NT2/D1 (cell line): ENCODE data around the gene CRYGN.

Experiments
- DNase-seq: peaks from one replicate; pipeline ENCODE4 v3.0.0-alpha.2; 2011; ENCODE audit warnings: low read depth, low spot score
- H3K27me3 ChIP-seq: 2 replicates; pipeline ENCODE4 v1.6.0; 2011; ENCODE audit warnings: mild to moderate bottlenecking; ENCODE audit not compliant: insufficient read length, insufficient read depth
- H3K36me3 ChIP-seq: 2 replicates; pipeline ENCODE4 v1.6.1; 2011; ENCODE audit warnings: mild to moderate bottlenecking, low read length, mixed read lengths; ENCODE audit not compliant: insufficient read depth, insufficient read length
- H3K4me1 ChIP-seq: 2 replicates; pipeline ENCODE4 v1.5.1; 2011; ENCODE audit not compliant: insufficient read depth, insufficient read length
- H3K4me3 ChIP-seq: 2 replicates; pipeline ENCODE4 v1.5.1; 2011; ENCODE audit warnings: low read depth; ENCODE audit not compliant: insufficient read length
- H3K9ac ChIP-seq: 2 replicates; pipeline ENCODE4 v1.6.0; 2011; ENCODE audit warnings: low read depth; ENCODE audit not compliant: insufficient read length
- H3K9me3 ChIP-seq: 2 replicates; pipeline ENCODE4 v1.5.1; 2011; ENCODE audit warnings: mild to moderate bottlenecking, low read length; ENCODE audit not compliant: insufficient read depth
- SUZ12 ChIP-seq: IDR thresholded peaks from 2 replicates; pipeline ENCODE4 v1.6.1; 2011; ENCODE audit not compliant: insufficient read length, insufficient read depth; ENCODE audit errors: extremely low read depth
- YY1 ChIP-seq: IDR thresholded peaks from 2 replicates; pipeline ENCODE4 v1.6.1; 2011; ENCODE audit not compliant: insufficient read length, insufficient read depth
- ZNF274 ChIP-seq: IDR thresholded peaks from 2 replicates; pipeline ENCODE4 v1.6.1; 2011; ENCODE audit warnings: mild to moderate bottlenecking, low read depth, low read length

Gene CRYGN

DNA sequence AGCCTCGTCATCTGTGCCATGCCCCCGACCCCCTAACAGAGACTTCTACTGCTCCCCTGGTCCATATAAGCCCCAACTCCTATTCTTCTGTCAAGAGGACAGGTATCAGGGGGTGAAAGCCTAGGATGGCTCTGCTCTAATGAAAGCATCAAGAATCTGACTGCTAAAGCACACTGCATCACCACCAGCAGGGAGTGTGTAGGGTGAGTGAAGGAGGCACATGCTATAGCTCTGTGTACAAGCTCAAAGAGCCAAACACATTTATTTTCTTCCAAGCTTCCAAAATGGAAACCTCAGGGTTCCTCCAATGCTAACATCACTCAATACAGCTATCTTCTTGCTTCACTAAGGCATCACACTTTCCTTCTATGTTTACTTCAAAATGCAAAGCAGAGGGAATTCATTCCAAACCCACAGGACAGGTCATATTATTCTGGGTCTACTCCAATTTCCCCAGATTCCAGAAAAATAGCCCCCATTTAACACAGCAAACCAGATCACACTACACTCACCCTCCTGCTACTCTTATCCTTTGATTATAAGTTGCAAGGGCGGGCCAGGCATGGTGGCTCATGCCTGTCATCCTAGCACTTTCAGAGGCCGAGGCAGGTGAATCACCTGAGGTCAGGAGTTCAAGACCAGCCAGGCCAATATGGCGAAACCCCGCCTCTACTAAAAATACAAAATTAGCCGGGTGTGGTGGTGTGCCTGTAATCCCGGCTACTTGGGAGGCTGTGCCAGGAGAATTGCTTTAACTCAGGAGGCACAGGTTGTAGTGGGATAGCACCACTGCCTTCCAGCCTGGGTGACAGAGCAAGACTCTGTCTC, 43.2 kb upstream of the CRYGN start:
- no peak for DNase-seq
- no peak for TF ChIP-seq SUZ12
- no peak for TF ChIP-seq ZNF274
- TF ChIP-seq YY1, result no peak

DNA sequence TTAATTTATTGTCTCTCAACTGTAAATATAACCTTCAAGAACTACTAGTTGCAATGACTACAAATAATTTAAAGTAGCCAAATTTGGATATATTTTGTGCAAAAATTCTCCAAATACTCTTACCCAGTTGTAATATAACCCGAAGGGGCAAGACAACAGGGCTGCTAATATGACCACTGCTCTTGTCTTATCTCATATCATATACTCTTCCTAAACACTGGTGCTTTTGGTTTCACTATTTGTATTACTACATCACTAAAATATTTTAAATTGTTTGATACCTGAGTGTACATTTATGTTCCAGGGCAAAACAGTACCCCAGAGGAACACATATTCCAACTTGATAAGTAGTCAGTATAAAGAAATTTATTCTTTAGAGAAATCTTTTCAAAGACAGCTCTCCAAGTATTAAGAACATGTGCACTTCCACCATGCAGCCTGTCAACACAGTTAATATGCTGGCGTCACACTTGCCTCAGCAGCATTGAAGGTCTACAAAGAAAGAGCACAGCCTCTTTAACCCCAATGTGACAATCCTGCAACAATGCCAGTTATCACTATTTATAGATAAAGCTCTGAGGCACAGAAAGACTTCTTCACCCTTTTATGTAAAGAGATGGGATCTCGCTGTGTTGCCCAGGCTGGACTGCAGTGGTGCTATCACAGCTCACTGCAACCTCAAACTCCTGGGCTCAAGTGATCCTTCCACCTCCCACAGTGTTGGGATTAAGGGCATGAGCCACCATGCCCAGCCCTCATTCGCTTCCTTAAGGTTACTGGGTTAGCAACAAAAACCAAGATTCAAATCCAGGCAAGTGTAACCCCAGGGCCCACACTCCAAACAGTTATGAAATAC, 41.9 kb upstream of the CRYGN start:
- Histone ChIP-seq H3K4me1 (no peaks in the 10 kb centered on the region), H3K9me3 (no peaks in the 10 kb centered on the region), H3K9ac (no peak overlapping the region), H3K27me3 (no peaks in the 10 kb centered on the region), H3K36me3 (peaks cover 66% of the 10 kb centered on the region), H3K4me3 (no peak overlapping the region)
- TF ChIP-seq SUZ12 (no peak), YY1 (no peak), ZNF274 (no peak)
- no peak for DNase-seq

More for the DNA sequence above, 43.2 kb upstream of the CRYGN start:
- Histone ChIP-seq H3K9me3 (no peaks in the 10 kb centered on the region), H3K4me1 (no peaks in the 10 kb centered on the region), H3K36me3 (peaks cover 69% of the 10 kb centered on the region), H3K9ac (no peak overlapping the region), H3K27me3 (no peaks in the 10 kb centered on the region), H3K4me3 (no peak overlapping the region)

DNA sequence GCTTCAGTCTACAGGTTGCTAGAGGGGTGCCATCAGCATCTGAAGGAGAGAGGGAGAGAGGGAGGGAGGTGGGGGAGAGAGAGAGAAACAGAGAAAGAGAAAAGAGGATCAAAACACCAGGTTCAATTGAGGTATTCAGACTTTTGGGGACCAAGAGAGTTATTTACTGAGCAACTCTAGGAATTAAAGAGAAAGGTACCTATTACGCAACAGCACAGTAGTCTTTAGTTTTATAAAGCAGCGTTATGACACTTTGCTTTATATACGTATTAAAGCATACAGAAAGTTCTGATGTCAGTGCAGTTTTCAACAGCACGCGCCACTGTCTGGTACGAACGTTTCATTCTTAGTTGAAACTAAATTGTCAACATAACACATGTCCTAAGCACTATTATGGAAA, 37.9 kb upstream of the CRYGN start:
- Histone ChIP-seq H3K9me3 (no peaks in the 10 kb centered on the region), H3K27me3 (no peaks in the 10 kb centered on the region), H3K9ac (no peak overlapping the region), H3K36me3 (peaks cover 39% of the 10 kb centered on the region), H3K4me1 (no peaks in the 10 kb centered on the region), H3K4me3 (no peak overlapping the region)
- TF ChIP-seq SUZ12 (no peak), ZNF274 (no peak), YY1 (no peak)
- DNase-seq, result no peak

DNA sequence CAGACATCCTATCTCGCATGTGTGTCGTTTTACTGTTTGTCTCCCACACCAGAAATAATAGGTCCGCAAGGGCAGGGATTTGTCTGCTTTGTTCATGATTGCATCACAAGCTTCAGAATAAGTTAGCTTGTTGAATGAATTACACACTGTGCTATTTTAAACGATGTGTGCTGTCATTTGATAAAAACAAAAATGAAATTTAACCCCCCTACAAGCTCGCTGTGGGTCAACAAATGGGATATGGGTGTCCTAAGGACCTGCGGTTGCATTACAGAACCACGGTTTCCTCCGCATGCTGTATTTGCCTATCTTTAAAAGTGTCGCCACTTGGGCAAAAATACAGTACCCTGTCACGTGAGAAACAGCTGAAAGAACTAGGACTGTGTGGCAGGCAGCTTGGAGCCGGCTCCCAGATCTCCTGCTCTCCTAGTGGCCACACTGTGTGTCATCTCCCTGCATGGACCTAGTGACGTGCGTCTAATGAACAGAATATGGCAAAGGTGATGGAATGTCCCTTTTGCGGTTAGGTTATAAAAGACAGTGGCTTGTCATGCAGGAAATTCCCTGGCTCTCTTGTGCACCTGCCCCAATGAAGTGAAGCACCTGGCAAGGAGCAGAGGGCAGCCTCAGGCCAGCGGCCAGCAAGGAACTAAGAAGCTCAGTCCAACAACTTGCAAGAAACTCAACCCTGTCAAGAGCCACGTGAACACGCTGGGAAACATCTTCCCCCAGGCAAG, 32.9 kb upstream of the CRYGN start:
- Histone ChIP-seq H3K9me3 (no peaks in the 10 kb centered on the region), H3K36me3 (peaks cover 50% of the 10 kb centered on the region), H3K4me3 (no peak overlapping the region), H3K9ac (no peak overlapping the region), H3K27me3 (no peaks in the 10 kb centered on the region), H3K4me1 (peaks cover 1% of the 10 kb centered on the region)
- TF ChIP-seq SUZ12 (no peak), YY1 (no peak), ZNF274 (no peak)
- DNase-seq, result no peak

DNA sequence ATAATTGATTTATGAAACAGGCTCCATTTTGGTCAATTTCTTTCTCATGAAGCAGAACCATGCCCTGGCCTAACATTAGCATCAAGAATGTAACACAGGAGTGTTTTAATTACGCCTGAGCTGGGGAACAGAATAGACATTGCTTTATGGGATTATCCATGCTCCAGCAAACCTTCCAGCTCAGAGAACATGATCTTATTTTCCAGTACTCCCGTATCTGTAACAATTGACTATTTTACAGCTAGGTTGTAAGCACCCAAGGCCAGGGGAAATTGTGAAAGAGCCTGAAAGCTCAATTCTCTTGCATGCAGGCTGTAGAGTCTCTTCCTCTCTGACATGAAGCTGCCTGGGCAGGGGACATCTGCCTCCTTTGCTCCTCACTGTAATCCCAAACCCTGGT, 30.8 kb upstream of the CRYGN start:
- Histone ChIP-seq H3K9ac (no peak overlapping the region), H3K27me3 (no peaks in the 10 kb centered on the region), H3K36me3 (peaks cover 55% of the 10 kb centered on the region), H3K4me3 (no peak overlapping the region), H3K9me3 (peaks cover under 1% of the 10 kb centered on the region; the same call in 1 of the 2 replicates), H3K4me1 (peaks cover 1% of the 10 kb centered on the region)
- TF ChIP-seq YY1, result no peak
- DNase-seq, result no peak

DNA sequence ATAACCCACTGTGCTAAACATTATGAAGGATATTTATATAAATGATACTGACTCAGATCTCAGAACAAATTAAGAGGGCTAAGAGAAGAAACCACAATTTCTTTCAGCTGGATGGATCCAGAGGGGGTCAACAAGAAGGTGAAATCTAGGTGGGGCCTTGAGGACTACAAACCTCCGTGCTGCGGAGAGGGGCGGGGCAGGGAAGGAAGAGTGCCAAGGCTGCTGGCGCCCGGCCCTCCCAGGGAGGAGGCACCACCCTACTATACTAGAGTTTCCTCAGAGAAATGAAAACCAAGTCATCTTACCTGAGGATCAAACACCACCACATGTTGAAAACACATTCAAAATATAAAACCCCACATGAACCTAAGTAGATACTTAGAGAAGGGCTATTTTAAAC, 29.3 kb upstream of the CRYGN start:
- no peak for DNase-seq
- Histone ChIP-seq H3K9me3 (peaks cover 13% of the 10 kb centered on the region), H3K36me3 (peaks cover 68% of the 10 kb centered on the region), H3K9ac (no peak overlapping the region), H3K4me1 (peaks cover 1% of the 10 kb centered on the region), H3K4me3 (no peak overlapping the region), H3K27me3 (no peaks in the 10 kb centered on the region)
- TF ChIP-seq YY1 (no peak), ZNF274 (no peak), SUZ12 (no peak)
